Natural killer cell (primary cell): ENCODE data around the gene LRRC1. TPM values are rescaled to one million over a fixed set of nuclear protein-coding genes. Genes with fewer than 3 reads are reported as not detected.

Experiments used
- ATAC-seq, 3 donors: fragments of 150-1000 bp in 2 of 3; fragments of 200-7000 bp in 1 of 3; cut with Tn5 transposase; 1 replicate in 1 of 3; 2 replicates in 2 of 3; pipeline ENCODE4 v1.10.0; 2021; ENCODE audit warnings: mild to moderate bottlenecking in 2 of 3, moderate library complexity in 2 of 3
- DNase-seq, 2 donors: peaks; one replicate each; pipeline versions ENCODE4 v3.0.0 to v3.0.0-alpha.2; 2013 to 2021; ENCODE audit warnings: mixed read lengths in 1 of 2
- H3K27ac ChIP-seq: one replicate; pipeline ENCODE4 v1.5.1; 2013; ENCODE audit warnings: mild to moderate bottlenecking, low read length
- H3K27me3 ChIP-seq: one replicate; pipeline ENCODE4 v1.6.1; 2013; ENCODE audit warnings: low read length; ENCODE audit not compliant: control insufficient read depth, insufficient read depth
- H3K36me3 ChIP-seq: one replicate; pipeline ENCODE4 v1.6.1; 2013; ENCODE audit warnings: low read length; ENCODE audit not compliant: control insufficient read depth, insufficient read depth
- H3K4me1 ChIP-seq: one replicate; pipeline ENCODE4 v1.6.1; 2013; ENCODE audit warnings: low read length; ENCODE audit not compliant: control insufficient read depth, insufficient read depth
- H3K4me3 ChIP-seq: one replicate; pipeline ENCODE4 v1.5.1; 2013; ENCODE audit warnings: low read length
- H3K9me3 ChIP-seq: one replicate; pipeline ENCODE4 v1.6.1; 2013; ENCODE audit warnings: low read length; ENCODE audit not compliant: control insufficient read depth, insufficient read depth
- H3K27ac Mint-ChIP-seq, 2 donors: one replicate each; pipeline ENCODE4 v1.8.0; 2022; ENCODE audit warnings: mild to moderate bottlenecking in 2 of 2, mixed read lengths in 2 of 2, moderate library complexity in 1 of 2
- H3K27me3 Mint-ChIP-seq, 2 donors: one replicate each; pipeline ENCODE4 v1.8.0; 2022; ENCODE audit warnings: low read depth in 2 of 2, mixed read lengths in 2 of 2
- H3K36me3 Mint-ChIP-seq: one replicate; pipeline ENCODE4 v1.8.0; 2022; ENCODE audit warnings: mixed read lengths
- H3K4me1 Mint-ChIP-seq, 2 donors: one replicate each; pipeline ENCODE4 v1.8.0; 2022; ENCODE audit warnings: mixed read lengths in 2 of 2
- H3K4me3 Mint-ChIP-seq: one replicate; pipeline ENCODE4 v1.8.0; 2022; ENCODE audit warnings: mild to moderate bottlenecking, moderate library complexity, mixed read lengths
- H3K9me3 Mint-ChIP-seq, 2 donors: one replicate each; pipeline ENCODE4 v1.8.0; 2022; ENCODE audit warnings: mixed read lengths in 2 of 2
- CTCF ChIP-seq: fragments of 200-600 bp; IDR thresholded peaks from one replicate; pipeline ENCODE4 v1.8.0; 2022; ENCODE audit warnings: antibody characterized with exemption
- whole genome bisulfite sequencing: methylation state at CpG from one replicate; pipeline ENCODE4 v1.1.7; 2013; ENCODE audit warnings: missing lambda C conversion rate; ENCODE audit not compliant: insufficient coverage; 5-methylcytosine and 5-hydroxymethylcytosine counted together
- intact Hi-C: fragments of 100-400 bp; cut with micrococcal nuclease; formaldehyde crosslinking; loops from one replicate; pipeline ENCODE4 v1.14.2; 2022
- total RNA-seq, 4 donors: library from RNA; stranded (reverse); fragments of 120-200 nt in 1 of 4; gene quantifications; one replicate each; pipeline versions ENCODE4 v1.2.3 to v1.2.4, GENCODE V29; 2013 to 2022

LRRC1 gene
- total RNA-seq, 3 donors from 2014 or later (not counting 1 experiment from before 2014, with no cell fraction given): 2.0 to 5.6 (median 3.7) TPM

- intact Hi-C loops: no loop called here
- Mint-ChIP-seq H3K27me3 (no peaks in the 10 kb centered on the region), H3K9me3 (peaks cover 0 to under 1% of the 10 kb centered on the region in 2 donors), H3K4me1 (peaks cover 0 to 2% of the 10 kb centered on the region in 2 donors), H3K36me3 (no peaks in the 10 kb centered on the region), H3K27ac (no peak overlapping the region), H3K4me3 (no peak overlapping the region)
- Histone ChIP-seq H3K27ac (no peak overlapping the region), H3K36me3 (no peaks in the 10 kb centered on the region), H3K9me3 (no peaks in the 10 kb centered on the region), H3K4me1 (no peaks in the 10 kb centered on the region), H3K27me3 (no peaks in the 10 kb centered on the region), H3K4me3 (no peak overlapping the region)
- no peak for TF ChIP-seq CTCF
- 88% methylated on average over 9 of the region's 9 CpGs for WGBS
- DNase-seq (no peak), ATAC-seq (no peak)
Measured at GRCh38 chr6:53845280-53846195, 50.7 kb downstream of the LRRC1 start.

- no peaks in the 10 kb centered on the region for H3K27me3 ChIP-seq
- peaks cover 0 to 5% of the 10 kb centered on the region in 2 donors for H3K4me1 Mint-ChIP-seq
- no peaks in the 10 kb centered on the region for H3K27me3 Mint-ChIP-seq
- H3K4me1 ChIP-seq: no peaks in the 10 kb centered on the region
- ATAC-seq (no peak), DNase-seq (no peak)
- intact Hi-C loops: no loop called here
- no peak overlapping the region for H3K4me3 ChIP-seq
- WGBS: 85% methylated on average over 7 of the region's 7 CpGs
- no peaks in the 10 kb centered on the region for H3K36me3 ChIP-seq
- TF ChIP-seq CTCF: no peak
- H3K27ac Mint-ChIP-seq: no peak overlapping the region
- H3K9me3 Mint-ChIP-seq: no peaks in the 10 kb centered on the region
- no peaks in the 10 kb centered on the region for H3K9me3 ChIP-seq
- H3K36me3 Mint-ChIP-seq: no peaks in the 10 kb centered on the region
- no peak overlapping the region for H3K27ac ChIP-seq
- H3K4me3 Mint-ChIP-seq: no peak overlapping the region
Measured at GRCh38 chr6:53846250-53846649, 51.4 kb downstream of the LRRC1 start.

GRCh38 chr6:53847796-53848314 is 53.0 kb downstream of the LRRC1 start:
- no peak overlapping the region for H3K4me3 ChIP-seq
- no peaks in the 10 kb centered on the region for H3K9me3 ChIP-seq
- no peak for TF ChIP-seq CTCF
- Mint-ChIP-seq H3K27me3 (no peaks in the 10 kb centered on the region), H3K4me1 (peaks cover 5% of the 10 kb centered on the region in 2 donors), H3K9me3 (no peaks in the 10 kb centered on the region), H3K27ac (no peak overlapping the region), H3K4me3 (no peak overlapping the region), H3K36me3 (no peaks in the 10 kb centered on the region)
- H3K27me3 ChIP-seq: no peaks in the 10 kb centered on the region
- H3K36me3 ChIP-seq: no peaks in the 10 kb centered on the region
- ATAC-seq (no peak), DNase-seq (no peak)
- no peak overlapping the region for H3K27ac ChIP-seq
- WGBS: 93% methylated on average over 3 of the region's 4 CpGs
- H3K4me1 ChIP-seq: no peaks in the 10 kb centered on the region
- intact Hi-C loops: no loop called here
